Measurements from ENCODE around the gene SRA1. TPM values are rescaled to one million over a fixed set of nuclear protein-coding genes. Genes with fewer than 3 reads are reported as not detected.

SRA1 gene
- total and polyA plus RNA-seq, 9 of the 15 experiments (the other 6 are each of a cell fraction or from before 2014, with no cell fraction given): 24.1 to 47.4 (median 41.3) TPM

- TF ChIP-seq ZZZ3 (IDR thresholded peaks at IDR 0.05): no peak
- TF ChIP-seq ZBTB34 (CRISPR knock-in tag; IDR thresholded peaks at IDR 0.05): no peak
- TF ChIP-seq POLR2AphosphoS2 (IDR thresholded peaks at IDR 0.05; ENCODE audit: low read length): no peak
- no peak for TF ChIP-seq ZNF146 (CRISPR knock-in tag; IDR thresholded peaks at IDR 0.05; ENCODE audit: unreplicated experiment)
- no peak for TF ChIP-seq ELK1 (CRISPR knock-in tag; IDR thresholded peaks at IDR 0.05)
- no peak for TF ChIP-seq STAG1 (CRISPR knock-in tag; IDR thresholded peaks at IDR 0.05; ENCODE audit: borderline replicate concordance)
- no peak for TF ChIP-seq SRSF9 (IDR thresholded peaks at IDR 0.05; ENCODE audit: borderline replicate concordance, low read depth, low read length)
- no peak for TF ChIP-seq E2F1 (CRISPR knock-in tag; IDR thresholded peaks at IDR 0.05)
- peak; percentile 46; the same call in 1 of the 2 replicates for TF ChIP-seq HLTF (IDR thresholded peaks at IDR 0.05)
- no peak for TF ChIP-seq ZBTB33 (CRISPR knock-in tag; IDR thresholded peaks at IDR 0.05)
- peak in 1 of 3 experiments; percentile 72; a peak in 2 of 6 replicates for TF ChIP-seq ZBTB11 (CRISPR knock-in tag; IDR thresholded peaks at IDR 0.05)
- peak; percentile 97 for TF ChIP-seq MYC (IDR thresholded peaks at IDR 0.05; ENCODE audit: low read depth, low read length)
- peak; percentile 64 for TF ChIP-seq MYC (CRISPR knock-in tag; IDR thresholded peaks at IDR 0.05; ENCODE audit: borderline replicate concordance, low read depth)
- TF ChIP-seq ADNP (tag; IDR thresholded peaks at IDR 0.05): no peak
- no peak for TF ChIP-seq ASH1L (IDR thresholded peaks at IDR 0.05; ENCODE audit: borderline replicate concordance, low read depth, partially characterized antibody)
These were observed 7.1 kb upstream of the SRA1 start, which contains the start of the genes APBB3 and SLC35A4 (continued) for GRCh38 chr5:140564196-140565023.
